ENCODE results near the gene NEDD4L.

NEDD4L gene

GRCh38 chr18:58409802-58410445 is 365.9 kb downstream of the NEDD4L start:
- POLR2A ChIA-PET, result no interaction called here
- CTCF ChIA-PET, result no interaction called here
- DNase-seq (ENCODE audit: extremely low spot score), result no peak
- TF ChIP-seq BHLHE40 (IDR thresholded peaks at IDR 0.05; ENCODE audit: borderline replicate concordance) (no peak), SP1 (IDR thresholded peaks at IDR 0.05) (no peak), HDGF (IDR thresholded peaks at IDR 0.05; ENCODE audit: borderline replicate concordance) (no peak), ARNT (IDR thresholded peaks at IDR 0.05) (no peak), SUZ12 (IDR thresholded peaks at IDR 0.05) (no peak), LEF1 (IDR thresholded peaks at IDR 0.05; ENCODE audit: borderline replicate concordance) (no peak), NFRKB (IDR thresholded peaks at IDR 0.05) (no peak), ELF4 (IDR thresholded peaks at IDR 0.05) (no peak), L3MBTL2 (conservative IDR thresholded peaks at IDR 0.05) (no peak), FOXM1 (IDR thresholded peaks at IDR 0.05; ENCODE audit: borderline replicate concordance) (no peak), PKNOX1 (IDR thresholded peaks at IDR 0.05) (no peak), TARDBP (IDR thresholded peaks at IDR 0.05) (no peak)

GRCh38 chr18:58411323-58411722 is 367.3 kb downstream of the NEDD4L start:
- CTCF ChIA-PET, result no interaction called here
- no peak for DNase-seq (ENCODE audit: extremely low spot score)
- TF ChIP-seq TARDBP (IDR thresholded peaks at IDR 0.05) (no peak), ZNF384 (IDR thresholded peaks at IDR 0.05) (no peak), HDGF (IDR thresholded peaks at IDR 0.05; ENCODE audit: borderline replicate concordance) (no peak), SUZ12 (IDR thresholded peaks at IDR 0.05) (no peak), ARNT (IDR thresholded peaks at IDR 0.05) (no peak), FOXA1 (IDR thresholded peaks at IDR 0.05) (no peak), L3MBTL2 (conservative IDR thresholded peaks at IDR 0.05) (no peak), FOXK2 (IDR thresholded peaks at IDR 0.05) (no peak), BHLHE40 (IDR thresholded peaks at IDR 0.05; ENCODE audit: borderline replicate concordance) (no peak), SP1 (IDR thresholded peaks at IDR 0.05) (no peak), ELF4 (IDR thresholded peaks at IDR 0.05) (no peak)
- POLR2A ChIA-PET, result no interaction called here

- ChIA-PET CTCF (no interaction called here), POLR2A (no interaction called here)
- TF ChIP-seq CTBP1 (IDR thresholded peaks at IDR 0.05; ENCODE audit: borderline replicate concordance) (no peak), FOXM1 (IDR thresholded peaks at IDR 0.05; ENCODE audit: borderline replicate concordance) (no peak), NFRKB (IDR thresholded peaks at IDR 0.05) (no peak), PKNOX1 (IDR thresholded peaks at IDR 0.05) (no peak), FOXA1 (IDR thresholded peaks at IDR 0.05) (no peak), FOXK2 (IDR thresholded peaks at IDR 0.05) (no peak), ELF4 (IDR thresholded peaks at IDR 0.05) (no peak), TARDBP (IDR thresholded peaks at IDR 0.05) (no peak), ARNT (IDR thresholded peaks at IDR 0.05) (no peak), L3MBTL2 (conservative IDR thresholded peaks at IDR 0.05) (no peak), LEF1 (IDR thresholded peaks at IDR 0.05; ENCODE audit: borderline replicate concordance) (no peak), SUZ12 (IDR thresholded peaks at IDR 0.05) (no peak), HDGF (IDR thresholded peaks at IDR 0.05; ENCODE audit: borderline replicate concordance) (no peak), SP1 (IDR thresholded peaks at IDR 0.05) (no peak), BHLHE40 (IDR thresholded peaks at IDR 0.05; ENCODE audit: borderline replicate concordance) (no peak), ZNF384 (IDR thresholded peaks at IDR 0.05) (no peak)
- no peak for DNase-seq (ENCODE audit: extremely low spot score)
Measured at GRCh38 chr18:58412844-58413666, 369.0 kb downstream of the NEDD4L start.

- TF ChIP-seq TARDBP (IDR thresholded peaks at IDR 0.05), result no peak
- no peak for TF ChIP-seq SP1 (IDR thresholded peaks at IDR 0.05)
- TF ChIP-seq FOXM1 (IDR thresholded peaks at IDR 0.05; ENCODE audit: borderline replicate concordance), result no peak
- TF ChIP-seq SUZ12 (IDR thresholded peaks at IDR 0.05), result no peak
- TF ChIP-seq FOXK2 (IDR thresholded peaks at IDR 0.05), result no peak
- no peak for TF ChIP-seq L3MBTL2 (conservative IDR thresholded peaks at IDR 0.05)
- DNase-seq (ENCODE audit: extremely low spot score), result no peak
- CTCF ChIA-PET, result no interaction called here
- POLR2A ChIA-PET, result no interaction called here
Measured at GRCh38 chr18:58413667-58414628, 369.9 kb downstream of the NEDD4L start.

GRCh38 chr18:58416014-58416703 is 372.1 kb downstream of the NEDD4L start:
- POLR2A ChIA-PET, result no interaction called here
- TF ChIP-seq SP1 (IDR thresholded peaks at IDR 0.05), result no peak
- CTCF ChIA-PET, result interaction anchor here (0.8 kb wide), 1 partner anchor 9 kb away, joined by 5 read pairs; no protein-coding TSS in a partner anchor
- no peak for DNase-seq (ENCODE audit: extremely low spot score)
